GM19372 (cell line): Measurements from ENCODE around the gene MRGPRX3.
"Not testable (repeated sequence)": the region's sequence is repeated elsewhere in the genome, so short reads cannot be mapped to it uniquely, and the experiment has no call there.

Source experiments
- ATAC-seq: cut with Tn5 transposase; IDR thresholded peaks from one replicate; pipeline ENCODE4 v1.9.1; 2021; ENCODE audit warnings: mild to moderate bottlenecking, low read depth, moderate library complexity; ENCODE audit not compliant: unreplicated experiment

MRGPRX3 gene

GRCh38 chr11:18132341-18132740 lies at the start of gene MRGPRX3:
MRGPRX3 (plus strand) TSS chr11:18132571; CDS start chr11:18137203, 4,632 bp downstream.
- no peak for ATAC-seq

- no peak for ATAC-seq
These were observed 44.0 kb upstream of the MRGPRX3 start for GRCh38 chr11:18088366-18088765.

GRCh38 chr11:18088966-18089365 lies 43.4 kb upstream of the MRGPRX3 start:
- no peak for ATAC-seq

GRCh38 chr11:18091731-18092130 lies 40.6 kb upstream of the MRGPRX3 start:
- no peak for ATAC-seq

GRCh38 chr11:18093959-18094358 lies 38.4 kb upstream of the MRGPRX3 start:
- ATAC-seq: no peak

- ATAC-seq: no peak
These were observed 31.3 kb upstream of the MRGPRX3 start for GRCh38 chr11:18100926-18101656.

- ATAC-seq: peak; percentile 13
These were observed 27.1 kb upstream of the MRGPRX3 start for GRCh38 chr11:18105086-18105801.

GRCh38 chr11:18105802-18106574 lies 26.4 kb upstream of the MRGPRX3 start, which contains the start of gene SAAL1:
SAAL1 (minus strand) TSS chr11:18106082; CDS start chr11:18106041, 41 bp downstream.
- ATAC-seq: peak; percentile 95

- ATAC-seq: no peak
These were observed 25.7 kb upstream of the MRGPRX3 start for GRCh38 chr11:18106688-18107087.

- no peak for ATAC-seq
These were observed 24.1 kb upstream of the MRGPRX3 start for GRCh38 chr11:18108254-18108653.

GRCh38 chr11:18111005-18111404 lies 21.4 kb upstream of the MRGPRX3 start:
- no peak for ATAC-seq

GRCh38 chr11:18115360-18116127 lies 16.8 kb upstream of the MRGPRX3 start:
- ATAC-seq: peak; percentile 86

GRCh38 chr11:18121331-18121828 lies 11.0 kb upstream of the MRGPRX3 start:
- not testable (repeated sequence) for ATAC-seq

- not testable (repeated sequence) for ATAC-seq
These were observed 1.3 kb upstream of the MRGPRX3 start for GRCh38 chr11:18131115-18131514.

- ATAC-seq: no peak
These were observed 2.9 kb downstream of the MRGPRX3 start for GRCh38 chr11:18135308-18135707.

- ATAC-seq: no peak
These were observed 4.9 kb downstream of the MRGPRX3 start for GRCh38 chr11:18137186-18137800.

- ATAC-seq: no peak
These were observed 7.8 kb downstream of the MRGPRX3 start for GRCh38 chr11:18140145-18140544.

- ATAC-seq: no peak
These were observed 11.9 kb downstream of the MRGPRX3 start for GRCh38 chr11:18144243-18144642.

- no peak for ATAC-seq
These were observed 12.7 kb downstream of the MRGPRX3 start for GRCh38 chr11:18145025-18145424.

- no peak for ATAC-seq
These were observed 13.5 kb downstream of the MRGPRX3 start for GRCh38 chr11:18145837-18146236.
